HG03457 (cell line): ENCODE measurements around the gene TP53INP2.
"Not testable (repeated sequence)": the region's sequence is repeated elsewhere in the genome, so short reads cannot be mapped to it uniquely, and the experiment has no call there.

Experiments used
- ATAC-seq: cut with Tn5 transposase; IDR thresholded peaks from one replicate; pipeline ENCODE4 v1.9.1; 2021; ENCODE audit warnings: moderate number of reproducible peaks; ENCODE audit not compliant: unreplicated experiment

Gene TP53INP2

GRCh38 chr20:34705397-34706301, 1.5 kb downstream of the TP53INP2 start:
- no peak for ATAC-seq

- ATAC-seq, result no peak
Measured at GRCh38 chr20:34706302-34706875, 2.2 kb downstream of the TP53INP2 start.

GRCh38 chr20:34706912-34707784, 3.0 kb downstream of the TP53INP2 start:
- ATAC-seq, result no peak

- peak; percentile 7 for ATAC-seq
Measured at GRCh38 chr20:34708621-34709043, 4.5 kb downstream of the TP53INP2 start.

GRCh38 chr20:34709044-34709830, 5.1 kb downstream of the TP53INP2 start:
- peak; percentile 39 for ATAC-seq

GRCh38 chr20:34709831-34710567, 5.9 kb downstream of the TP53INP2 start:
- ATAC-seq, result peak; percentile 27

GRCh38 chr20:34710568-34710839, 6.4 kb downstream of the TP53INP2 start:
- ATAC-seq, result no peak

- no peak for ATAC-seq
Measured at GRCh38 chr20:34710861-34711574, 6.9 kb downstream of the TP53INP2 start.

GRCh38 chr20:34711813-34712430, 7.8 kb downstream of the TP53INP2 start:
- ATAC-seq, result no peak

- ATAC-seq, result no peak
Measured at GRCh38 chr20:34712525-34713192, 8.5 kb downstream of the TP53INP2 start.

GRCh38 chr20:34713194-34713943, 9.2 kb downstream of the TP53INP2 start:
- no peak for ATAC-seq

GRCh38 chr20:34713944-34714515, 9.9 kb downstream of the TP53INP2 start:
- not testable (repeated sequence) for ATAC-seq

- ATAC-seq, result no peak
Measured at GRCh38 chr20:34715384-34715783, 11.2 kb downstream of the TP53INP2 start.

- no peak for ATAC-seq
Measured at GRCh38 chr20:34716921-34717229, 12.7 kb downstream of the TP53INP2 start.

- ATAC-seq, result no peak
Measured at GRCh38 chr20:34717230-34718095, 13.3 kb downstream of the TP53INP2 start.

GRCh38 chr20:34719242-34720017, 15.3 kb downstream of the TP53INP2 start:
- peak; percentile 81 for ATAC-seq
